NCI-H510A treated with DMSO at 0.1 percent for 48 hours (cell line): ENCODE results near the gene CTIF.

Experiments used
- DNase-seq: peaks from one replicate; lab custom pipeline; 2025; lab: John Stamatoyannopoulos, UW

The CTIF gene

GRCh38 chr18:48551100-48551499 lies 12.3 kb downstream of the CTIF start:
- no peak for DNase-seq

GRCh38 chr18:48552130-48552529 lies 13.3 kb downstream of the CTIF start:
- DNase-seq: no peak

GRCh38 chr18:48553236-48553635 lies 14.4 kb downstream of the CTIF start:
- DNase-seq: no peak

GRCh38 chr18:48554610-48555400 lies 16.0 kb downstream of the CTIF start:
- no peak for DNase-seq

DNA sequence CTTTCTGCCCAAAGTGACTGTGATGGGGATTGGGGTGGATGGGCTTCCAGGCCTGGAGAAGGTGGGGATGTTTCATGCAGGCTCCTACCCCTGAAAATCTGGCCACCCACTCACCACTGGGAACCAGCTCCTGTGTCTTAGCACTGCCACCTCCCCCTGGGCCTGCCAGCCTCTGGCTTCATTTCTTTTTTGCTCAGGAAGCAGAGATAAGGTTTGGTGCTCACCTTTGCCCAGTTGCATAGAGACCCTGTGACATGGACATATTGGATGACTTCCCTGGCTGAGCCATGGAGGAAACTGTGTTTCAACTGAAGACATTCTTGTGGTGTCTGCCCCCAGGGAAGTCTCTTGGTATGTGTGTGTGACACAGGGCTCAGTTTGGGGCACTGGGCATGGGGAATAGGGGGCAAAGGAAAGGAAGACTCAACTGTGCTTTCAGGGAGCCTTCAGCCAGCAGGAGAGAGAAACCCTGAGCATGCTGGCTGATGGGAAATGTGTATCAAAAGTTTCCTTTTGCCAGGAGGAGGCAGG lies 16.7 kb downstream of the CTIF start:
- DNase-seq: no peak

GRCh38 chr18:48557640-48558174 lies 18.9 kb downstream of the CTIF start:
- DNase-seq: no peak

DNA sequence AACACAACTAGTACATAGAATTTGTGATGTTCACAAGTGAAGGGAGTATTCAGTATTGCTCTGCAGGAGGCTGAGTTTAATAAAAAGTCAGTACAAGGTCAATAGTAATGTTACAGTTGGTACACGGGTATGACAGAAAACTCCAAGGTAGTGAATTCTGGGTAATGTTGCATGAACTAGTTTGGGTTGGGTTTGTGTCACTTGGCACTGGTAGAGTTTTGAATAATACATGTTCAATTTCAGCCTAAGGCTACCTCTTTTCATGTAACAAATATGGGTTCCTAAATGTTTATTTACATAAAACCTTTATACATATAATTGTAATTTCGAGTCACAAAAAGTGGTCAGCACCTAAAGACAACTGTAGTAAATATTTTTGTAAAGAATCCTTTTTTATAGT lies 19.4 kb downstream of the CTIF start:
- no peak for DNase-seq

DNA sequence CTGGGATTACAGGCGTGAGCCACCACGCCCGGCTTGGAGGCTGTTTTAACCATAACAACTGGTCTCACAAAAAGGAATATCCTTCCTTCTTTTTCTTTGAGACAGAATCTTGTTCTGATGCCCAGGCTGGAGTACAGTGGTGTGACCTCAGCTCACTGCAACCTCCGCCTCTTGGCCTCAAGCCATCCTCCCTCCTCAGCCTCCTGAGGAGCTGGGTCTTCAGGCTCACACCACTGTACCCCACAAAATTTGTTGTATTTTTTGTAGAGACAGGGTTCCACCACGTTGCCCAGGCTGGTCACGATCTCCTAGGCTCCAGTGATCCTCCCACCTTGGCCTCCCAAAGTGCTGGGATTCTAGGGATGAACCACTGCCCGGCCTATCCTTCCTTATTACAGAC lies 21.7 kb downstream of the CTIF start:
- DNase-seq: no peak

- no peak for DNase-seq
Observed at GRCh38 chr18:48562075-48562474, 23.2 kb downstream of the CTIF start.

DNA sequence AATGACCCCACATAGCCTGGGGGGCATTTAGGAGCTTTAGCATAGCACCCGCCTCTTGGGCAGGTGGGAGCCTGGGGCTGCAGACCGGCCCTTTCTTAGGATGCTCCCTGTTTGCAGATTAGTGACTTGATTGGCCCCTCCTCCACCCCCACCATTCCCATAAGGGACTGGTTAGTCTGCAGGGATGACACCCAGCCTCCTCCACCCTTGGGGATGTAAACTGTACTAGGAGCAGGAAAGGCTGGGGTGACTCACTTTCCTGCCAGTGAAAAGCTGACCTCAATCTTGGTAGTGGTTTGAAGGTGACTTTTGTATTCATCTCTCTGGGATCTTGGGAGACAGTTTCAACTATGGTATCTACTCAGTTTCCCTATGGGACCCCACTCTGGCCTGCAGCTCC lies 24.2 kb downstream of the CTIF start:
- no peak for DNase-seq

GRCh38 chr18:48564139-48564538 lies 25.3 kb downstream of the CTIF start:
- no peak for DNase-seq

GRCh38 chr18:48565105-48565504 lies 26.3 kb downstream of the CTIF start:
- DNase-seq: no peak

- no peak for DNase-seq
Observed at GRCh38 chr18:48566589-48566988, 27.8 kb downstream of the CTIF start.

GRCh38 chr18:48567388-48567787 lies 28.6 kb downstream of the CTIF start:
- no peak for DNase-seq

GRCh38 chr18:48569139-48569914 lies 30.5 kb downstream of the CTIF start:
- DNase-seq: no peak

- no peak for DNase-seq
Observed at GRCh38 chr18:48569915-48570264, 31.1 kb downstream of the CTIF start.

GRCh38 chr18:48570313-48570712 lies 31.5 kb downstream of the CTIF start:
- DNase-seq: no peak

DNA sequence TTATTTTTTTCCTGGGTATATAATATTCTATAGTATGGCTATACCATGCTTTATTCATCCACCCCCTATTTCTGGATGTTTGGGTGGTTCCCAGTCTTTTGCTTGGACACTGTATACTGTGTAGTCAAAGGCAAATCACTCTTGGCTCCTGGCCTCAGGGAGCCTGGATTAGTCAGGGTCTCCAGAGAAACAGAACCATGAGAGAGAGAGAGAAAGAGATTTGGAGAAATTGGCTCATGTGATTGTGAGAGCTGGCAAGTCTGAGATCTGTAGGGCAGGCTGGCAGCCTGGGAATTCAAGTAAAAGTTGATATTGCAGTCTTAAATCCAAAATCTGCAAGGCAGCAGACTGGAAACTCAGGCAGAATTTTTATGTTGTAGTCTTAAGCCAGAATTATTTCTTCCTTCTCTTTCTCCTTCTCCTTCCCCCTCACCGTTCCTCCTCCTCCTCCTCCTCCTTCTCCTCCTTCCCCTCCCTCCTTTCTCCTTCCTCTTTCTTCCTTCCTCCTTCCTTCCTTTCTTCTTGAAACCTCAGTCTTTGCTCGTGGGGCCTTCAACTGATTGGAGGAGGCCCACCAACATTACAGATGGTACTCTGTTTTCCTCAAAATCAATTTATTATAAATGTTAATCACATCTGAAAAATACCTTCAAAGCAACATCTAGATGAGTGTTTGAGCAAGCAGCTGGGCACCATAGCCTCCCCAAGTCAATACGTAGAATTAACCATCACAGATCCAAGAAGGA lies 33.0 kb downstream of the CTIF start:
- no peak for DNase-seq

DNA sequence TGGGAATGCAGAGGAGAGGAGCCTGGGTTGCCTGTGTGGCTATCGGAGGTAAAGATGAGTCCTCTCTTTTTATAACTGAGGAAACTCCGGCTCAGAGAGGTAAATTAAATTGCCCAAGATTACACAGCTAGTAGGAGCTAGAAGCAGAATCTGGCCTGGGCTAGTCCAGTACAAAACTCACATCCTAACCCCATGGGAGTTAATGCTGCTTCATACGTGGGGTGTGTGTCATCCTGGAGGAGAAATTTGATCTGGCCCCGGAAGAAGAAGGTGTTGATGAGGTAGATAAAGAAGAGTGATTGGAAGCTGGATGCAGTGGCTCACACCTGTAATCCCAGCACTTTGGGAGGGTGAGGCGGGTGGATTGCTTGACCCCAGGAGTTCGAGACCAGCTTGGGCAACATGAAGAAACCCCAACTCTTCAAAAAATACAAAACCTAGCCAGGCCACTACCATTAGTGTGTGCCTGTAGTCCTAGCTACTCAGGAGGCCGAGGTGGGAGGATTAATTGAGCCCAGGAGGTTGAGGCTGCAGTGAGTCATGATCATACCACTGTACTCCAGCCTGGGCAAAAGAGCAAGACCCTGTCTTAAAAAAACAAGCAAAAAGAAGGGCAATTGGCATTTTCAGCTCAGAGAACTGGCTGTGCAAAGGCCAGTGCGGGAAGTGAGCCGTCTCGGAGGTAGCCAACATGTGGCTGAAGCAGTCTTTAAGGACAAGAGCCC lies 33.7 kb downstream of the CTIF start:
- no peak for DNase-seq

- DNase-seq: no peak
Observed at GRCh38 chr18:48573632-48574283, 34.9 kb downstream of the CTIF start.

DNA sequence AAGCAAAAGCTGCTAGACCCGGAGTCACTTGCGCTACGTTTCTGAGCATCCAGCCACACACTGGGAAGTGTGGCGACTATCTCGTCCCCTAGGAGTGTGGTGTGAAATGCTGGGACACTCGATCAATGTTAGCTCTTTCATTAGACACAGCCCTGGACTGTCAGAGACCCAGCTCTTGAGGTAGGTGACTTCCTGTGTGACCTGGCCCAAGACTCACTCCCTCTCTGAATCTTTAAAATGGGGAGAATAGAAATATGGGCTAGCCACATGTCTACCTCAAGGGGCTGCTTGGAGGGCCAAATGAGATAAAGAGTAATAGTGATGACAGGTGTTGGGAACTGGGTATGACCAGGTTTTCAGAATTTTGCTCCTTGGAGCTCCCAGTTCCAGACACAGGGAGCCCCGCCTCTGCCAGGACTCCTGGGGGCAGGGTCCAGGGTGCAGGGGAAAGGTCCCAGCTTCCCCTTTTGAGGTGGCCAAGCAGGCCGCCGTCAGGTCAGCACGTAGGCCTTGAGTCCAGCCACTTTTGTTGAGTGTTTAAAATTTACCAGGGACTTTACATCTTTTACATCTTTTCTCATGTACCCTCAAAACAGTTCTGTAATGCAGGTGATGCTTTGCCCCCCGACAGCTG lies 36.0 kb downstream of the CTIF start:
- no peak for DNase-seq
